ENCODE results near the gene REEP3.

Gene REEP3

DNA sequence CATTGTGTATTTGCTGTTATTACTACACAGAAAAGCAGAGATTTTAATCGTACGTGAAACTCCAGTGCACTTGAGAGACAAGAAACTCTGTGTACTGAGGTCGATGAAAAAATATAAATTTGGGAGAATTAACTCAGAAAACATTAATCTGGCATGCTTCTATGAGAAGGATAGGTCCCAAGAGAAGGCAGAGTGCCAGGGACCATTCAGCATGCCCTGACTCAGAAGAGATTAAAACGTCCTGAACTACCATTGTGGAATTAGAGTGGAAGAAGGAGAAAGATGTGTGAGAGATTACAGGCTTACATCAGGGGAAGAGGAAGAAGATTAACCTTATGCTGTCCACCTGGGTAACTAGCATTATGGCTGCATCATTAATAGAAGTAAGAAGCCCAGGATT lies 72.4 kb downstream of the REEP3 start:
- DNase-seq: no peak

DNA sequence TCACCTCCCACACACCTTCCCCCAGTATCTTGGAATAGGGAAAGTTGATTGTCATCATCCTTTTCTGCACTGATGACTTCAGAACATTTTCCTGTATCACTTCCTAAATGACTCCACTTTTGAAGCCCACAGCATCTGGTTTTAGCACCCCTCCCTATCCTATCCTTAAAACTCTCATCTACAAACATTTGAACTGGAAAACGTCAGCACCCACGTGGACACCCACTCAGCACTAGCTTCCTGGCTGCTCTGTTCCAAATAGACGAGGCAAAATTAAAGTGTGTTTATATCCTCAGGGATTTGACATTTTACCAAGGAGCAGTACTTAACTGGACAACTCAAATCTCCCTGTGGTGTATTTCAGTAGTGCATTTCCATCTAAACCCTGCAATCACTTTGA lies 73.9 kb downstream of the REEP3 start:
- DNase-seq: no peak

DNA sequence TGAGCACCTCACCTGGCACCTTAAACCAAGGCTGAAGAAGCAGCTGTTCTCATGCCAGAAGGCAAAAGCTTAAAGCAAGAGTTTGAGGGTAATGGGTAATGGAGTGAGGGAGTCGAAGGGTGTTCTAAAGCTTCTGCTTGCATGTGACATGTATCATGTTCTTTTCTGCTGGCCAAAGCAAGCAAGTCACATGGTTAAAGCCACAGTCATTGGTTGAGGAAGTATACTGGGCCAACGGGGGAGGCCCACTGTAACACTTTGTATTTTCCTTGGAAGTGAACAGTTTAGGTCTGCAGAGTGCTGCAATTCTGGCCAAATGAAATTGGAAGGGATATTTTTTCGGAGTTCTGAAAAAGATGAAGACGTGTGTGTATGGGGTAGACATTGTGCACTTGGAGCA lies 75.7 kb downstream of the REEP3 start:
- DNase-seq: no peak

DNA sequence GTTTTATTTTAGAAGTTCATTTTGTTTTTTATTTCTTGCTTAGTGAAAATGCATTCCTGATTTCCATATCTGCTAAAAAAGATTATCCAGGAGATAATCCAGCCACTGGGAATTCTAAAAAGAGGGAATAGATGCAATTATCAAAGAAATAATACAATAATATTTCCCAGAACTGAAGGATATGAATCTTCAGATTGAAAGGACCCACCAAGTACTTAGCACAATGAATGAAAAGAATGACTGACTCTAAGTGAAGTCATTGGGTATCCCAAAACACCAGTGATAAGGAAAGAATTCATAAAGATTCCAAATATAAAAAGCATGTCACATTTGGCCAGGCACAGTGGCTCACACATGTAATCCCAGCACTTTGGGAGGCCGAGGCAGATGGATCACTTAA lies 79.3 kb downstream of the REEP3 start:
- no peak for DNase-seq

DNA sequence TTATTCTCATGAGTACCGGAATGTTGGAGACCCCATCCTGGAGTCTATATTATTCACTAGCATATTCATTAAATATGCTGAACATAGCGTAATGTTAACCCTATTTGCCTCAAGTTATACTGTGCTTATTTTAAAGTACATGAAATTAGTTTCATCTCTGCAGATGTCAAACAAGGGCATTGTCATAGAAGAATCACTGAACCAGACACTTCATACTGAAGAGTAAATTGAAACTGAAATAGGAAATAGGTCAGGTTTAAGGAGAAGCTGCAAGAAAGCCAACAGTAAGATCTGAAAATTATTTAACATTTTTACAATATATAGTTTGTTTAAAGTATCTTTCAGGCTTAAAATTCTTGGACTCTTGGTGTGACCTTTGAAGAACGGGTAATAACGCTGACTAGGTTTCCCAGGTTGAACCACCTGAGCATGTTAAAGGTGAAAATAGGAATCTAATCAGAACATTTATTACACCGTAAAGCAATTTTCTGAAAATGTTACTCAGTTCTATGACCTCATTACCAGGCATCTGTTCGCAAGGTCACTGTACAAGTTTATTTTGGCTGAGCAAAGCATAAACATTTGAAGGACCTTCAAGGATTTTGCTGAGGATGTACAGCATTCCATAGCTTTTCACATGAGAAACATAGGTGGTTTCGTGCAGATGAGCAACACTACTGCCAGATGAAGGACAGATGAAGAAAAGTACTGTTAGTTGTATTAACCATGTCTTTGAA lies 82.7 kb downstream of the REEP3 start:
- DNase-seq: no peak

DNA sequence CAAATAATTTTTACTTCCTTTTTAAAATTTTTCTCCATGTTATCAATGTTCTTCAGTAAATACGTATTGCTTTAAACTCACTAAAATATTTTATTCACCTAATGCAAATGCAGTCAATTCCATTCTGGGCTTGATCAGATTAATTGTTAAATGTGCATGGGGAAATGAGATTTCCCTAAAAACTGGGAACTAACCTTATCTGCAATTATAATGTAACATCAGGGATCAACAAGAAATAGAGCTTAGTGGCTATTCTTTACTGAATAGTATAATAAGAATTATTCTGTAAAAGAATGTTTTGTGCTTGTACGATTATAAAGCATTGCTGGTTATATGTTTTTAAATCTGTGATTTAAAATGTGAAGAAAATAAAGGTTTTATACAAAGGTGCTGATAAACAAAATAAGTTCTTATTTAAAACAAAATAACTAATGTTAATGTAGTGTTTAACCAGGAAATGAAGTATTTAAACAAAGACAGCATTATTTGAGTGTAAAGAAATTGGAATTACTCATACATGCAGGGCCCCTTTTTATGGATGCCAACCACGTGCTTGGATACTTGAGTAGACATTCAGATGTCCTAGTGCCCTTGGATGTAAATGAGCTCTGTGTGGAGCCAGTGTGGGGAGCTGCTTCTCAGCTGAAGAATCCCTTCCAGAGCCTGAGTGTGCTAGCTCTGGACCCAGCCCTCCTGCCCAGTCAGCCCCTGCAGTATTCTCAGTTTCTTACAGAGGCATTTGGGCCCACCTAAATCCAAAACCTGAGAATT lies 84.2 kb downstream of the REEP3 start:
- no peak for DNase-seq

DNA sequence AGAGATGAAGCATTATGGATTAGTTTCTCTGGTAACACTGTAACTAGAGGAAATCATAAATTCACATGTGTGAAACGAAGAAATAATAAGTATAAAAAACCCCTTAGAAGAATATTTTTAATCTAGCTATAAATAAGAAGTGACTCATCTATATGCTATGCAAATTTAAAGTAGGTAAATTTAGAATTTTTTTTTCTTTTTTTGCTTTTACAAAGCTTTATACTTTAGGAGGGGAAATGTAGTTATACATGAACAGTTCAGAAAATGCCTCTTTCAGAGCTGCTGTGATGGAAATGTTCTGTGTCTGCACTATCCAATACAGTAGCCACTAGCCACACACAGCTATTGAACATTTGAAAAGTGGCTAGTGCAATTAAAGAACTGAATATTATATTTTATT lies 87.3 kb downstream of the REEP3 start:
- no peak for DNase-seq

DNA sequence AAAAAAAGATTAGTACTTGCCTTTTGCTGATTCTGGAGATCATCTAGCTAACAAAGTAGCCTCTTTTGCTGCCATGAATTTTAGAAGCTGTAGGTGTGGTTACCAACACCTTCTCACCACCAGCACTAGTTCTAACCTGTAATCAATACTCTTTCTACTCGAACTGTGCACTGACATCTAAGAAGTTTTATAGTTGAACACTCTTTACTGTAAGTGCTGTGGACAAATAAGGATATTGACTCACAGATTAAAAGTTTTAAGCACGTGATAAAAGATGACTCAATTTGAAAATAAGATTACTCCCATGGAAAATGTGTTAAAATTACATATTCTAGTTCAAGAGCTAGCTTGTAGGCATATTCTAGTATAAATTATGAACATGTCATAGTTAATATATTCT lies 89.9 kb downstream of the REEP3 start:
- DNase-seq: no peak

DNA sequence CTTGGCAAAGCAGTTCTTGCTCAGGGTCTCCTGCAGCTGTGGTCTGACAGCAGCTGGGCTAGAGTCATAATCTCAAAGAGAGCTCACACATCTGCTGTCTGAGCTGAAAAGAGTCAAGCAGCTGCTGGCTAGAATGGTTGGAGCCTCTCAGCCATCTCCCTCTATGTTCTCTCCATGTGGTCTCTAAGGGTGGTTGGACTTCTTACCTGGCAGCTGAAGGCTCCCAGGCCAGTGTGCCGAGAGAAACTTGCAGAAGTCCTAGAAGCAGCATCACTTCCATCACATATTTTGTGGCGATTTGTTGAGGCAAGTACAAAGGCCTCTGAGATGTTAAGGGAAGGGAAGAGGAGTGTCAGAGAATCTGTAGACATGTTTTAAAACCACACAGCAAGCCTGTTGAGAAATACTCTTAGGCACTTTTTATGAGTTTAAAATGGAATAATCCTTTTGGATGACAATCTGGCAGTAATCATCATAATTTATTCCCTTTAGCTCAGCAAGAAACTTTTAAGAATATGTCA lies 93.2 kb downstream of the REEP3 start:
- no peak for DNase-seq

DNA sequence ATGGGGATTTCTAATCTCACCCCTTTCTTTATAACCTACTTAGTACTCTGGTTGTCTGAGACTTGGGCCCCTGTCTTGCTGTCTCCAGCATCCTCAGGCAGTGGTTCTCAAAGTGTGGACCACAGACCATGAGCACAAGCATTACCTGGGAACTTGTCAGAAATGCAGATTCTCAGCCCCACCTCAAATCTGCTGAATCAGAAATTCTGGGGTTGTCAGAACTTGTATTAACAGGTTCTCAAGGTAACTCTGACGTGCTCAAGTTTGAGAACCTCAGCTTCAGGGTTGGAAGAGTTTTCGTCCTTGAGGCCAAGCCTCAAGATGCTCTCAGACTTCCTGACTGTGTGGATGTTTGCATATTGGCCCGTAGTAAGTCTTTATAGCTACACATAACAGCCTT lies 97.4 kb downstream of the REEP3 start:
- no peak for DNase-seq

DNA sequence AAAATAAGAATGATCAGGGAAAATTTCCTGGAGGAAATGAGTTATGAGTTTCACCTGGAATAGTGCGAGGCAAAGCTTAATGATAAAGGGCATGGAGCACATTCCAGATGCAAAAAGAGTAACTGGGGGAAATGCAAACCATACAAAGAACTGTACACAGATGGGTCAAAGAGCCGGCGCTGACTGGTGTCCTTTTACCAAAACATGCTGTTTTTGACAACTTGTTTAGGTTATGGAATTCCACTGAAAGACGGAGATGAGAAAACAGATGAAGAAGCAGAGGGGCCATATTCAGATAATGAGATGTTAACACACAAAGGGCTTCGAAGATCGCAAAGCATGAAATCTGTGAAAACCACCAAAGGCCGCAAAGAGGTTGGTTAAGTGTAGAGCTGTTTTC lies 98.2 kb downstream of the REEP3 start:
- no peak for DNase-seq

DNA sequence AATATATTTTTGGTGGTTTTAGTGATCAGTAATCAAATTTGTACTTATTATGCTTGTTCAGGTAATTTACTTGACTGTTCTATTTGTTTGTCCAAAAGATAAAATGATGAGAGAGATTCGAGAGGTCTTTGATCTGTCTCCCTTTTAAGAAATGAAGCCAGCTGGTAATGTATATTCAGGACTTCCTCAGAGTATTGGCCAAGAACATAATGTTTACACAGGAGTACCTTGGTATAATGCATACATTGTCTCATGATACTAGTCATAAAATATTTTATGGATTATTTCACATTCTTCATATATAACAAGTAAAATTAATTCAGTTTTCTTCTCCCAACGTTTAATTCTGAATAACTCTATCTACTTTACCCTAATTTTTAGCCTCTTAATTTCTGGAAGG lies 100.9 kb downstream of the REEP3 start:
- DNase-seq: no peak

DNA sequence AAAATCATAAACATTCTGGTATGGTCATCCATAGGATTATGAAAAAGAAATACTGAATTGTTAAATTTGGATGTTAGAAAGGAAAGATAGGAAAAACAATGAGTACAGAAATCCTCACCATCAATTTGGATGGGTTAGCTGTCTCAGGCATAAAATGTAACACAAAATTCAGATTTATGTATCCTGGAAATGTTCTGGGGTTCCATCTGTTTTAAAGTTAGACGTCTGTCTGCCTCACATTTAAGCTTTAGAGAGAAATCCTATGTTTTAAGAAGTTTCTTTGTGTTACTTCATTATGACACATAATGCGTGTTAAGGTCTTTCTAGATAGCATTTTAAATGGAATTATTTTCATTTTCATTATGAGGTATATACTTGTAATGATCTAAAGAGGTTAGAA lies 103.5 kb downstream of the REEP3 start:
- no peak for DNase-seq

DNA sequence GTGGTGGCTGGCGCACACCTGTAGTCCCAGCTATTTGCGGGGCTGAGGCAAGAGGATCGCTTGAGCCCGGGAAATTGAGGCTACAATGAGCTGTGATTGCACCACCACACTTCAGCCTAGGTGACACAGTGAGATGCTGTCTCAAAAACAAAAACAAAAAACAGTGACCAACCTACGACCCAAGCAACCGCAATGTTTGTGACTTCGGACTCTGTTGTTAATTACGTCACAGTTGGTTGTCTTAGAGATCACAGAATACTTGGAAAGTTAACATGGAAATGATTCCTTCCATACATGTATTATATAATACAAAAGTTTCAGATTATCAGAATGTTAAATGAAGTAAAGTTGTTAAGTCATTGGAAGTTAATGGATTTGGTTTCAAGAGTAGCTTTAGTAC lies 106.2 kb downstream of the REEP3 start:
- no peak for DNase-seq

DNA sequence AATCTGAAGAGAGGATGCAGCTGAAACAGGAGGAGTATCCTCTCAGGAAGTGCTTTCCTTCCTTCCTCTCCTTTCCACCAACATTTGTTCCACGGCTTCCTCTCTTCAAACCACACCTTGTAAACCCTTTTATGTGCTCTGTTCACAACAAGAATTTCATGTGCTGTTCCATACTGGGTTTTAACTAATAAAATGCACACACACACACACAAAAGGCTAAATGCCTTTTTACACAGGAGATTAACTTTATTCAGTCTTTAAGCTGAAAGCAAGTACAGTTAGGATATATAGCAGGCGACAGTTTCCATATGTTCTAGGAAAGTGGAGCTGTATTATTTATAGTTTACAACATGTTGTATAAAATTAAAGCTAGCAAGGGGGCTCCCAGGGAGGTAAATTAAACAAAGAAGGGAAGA lies 106.7 kb downstream of the REEP3 start:
- DNase-seq: no peak

DNA sequence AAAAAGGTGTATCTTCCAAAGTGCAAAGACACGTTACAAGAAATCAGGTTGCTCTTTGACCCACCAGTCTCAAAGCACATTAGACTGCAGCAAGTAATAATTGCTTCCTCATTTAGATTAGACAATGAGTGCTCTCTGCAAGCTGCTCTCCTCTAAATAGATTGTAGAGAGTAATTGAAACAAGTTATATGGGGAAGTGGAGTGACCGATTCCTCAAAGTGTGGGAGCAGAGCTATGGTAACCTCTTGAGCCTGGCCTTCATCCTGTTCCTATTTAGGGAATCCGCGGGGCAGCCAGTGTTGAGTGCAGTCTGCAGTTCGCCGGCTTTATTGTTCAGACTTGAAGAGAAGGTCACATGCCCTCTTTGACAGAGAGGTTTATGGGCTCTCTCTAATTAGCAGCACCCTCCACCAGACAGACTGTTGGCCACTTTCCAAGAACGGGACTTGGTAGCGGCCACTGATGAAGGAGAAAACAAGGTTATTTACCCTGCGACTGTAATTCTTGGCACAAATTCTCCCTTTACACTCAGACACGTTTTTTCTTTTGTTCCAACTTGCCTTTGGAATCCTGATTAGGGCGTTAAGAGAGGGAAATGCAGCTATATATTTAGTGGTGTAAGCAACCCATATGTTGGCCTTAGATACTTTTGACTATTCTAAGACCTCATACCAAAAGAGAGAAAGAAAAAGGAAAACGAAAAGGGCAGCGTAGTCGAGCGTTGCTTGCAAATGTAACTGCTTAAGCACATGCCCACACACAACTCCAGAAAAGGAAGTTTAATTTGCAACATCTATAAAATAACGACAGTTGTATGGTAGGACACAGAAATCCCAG lies 107.5 kb downstream of the REEP3 start:
- no peak for DNase-seq

DNA sequence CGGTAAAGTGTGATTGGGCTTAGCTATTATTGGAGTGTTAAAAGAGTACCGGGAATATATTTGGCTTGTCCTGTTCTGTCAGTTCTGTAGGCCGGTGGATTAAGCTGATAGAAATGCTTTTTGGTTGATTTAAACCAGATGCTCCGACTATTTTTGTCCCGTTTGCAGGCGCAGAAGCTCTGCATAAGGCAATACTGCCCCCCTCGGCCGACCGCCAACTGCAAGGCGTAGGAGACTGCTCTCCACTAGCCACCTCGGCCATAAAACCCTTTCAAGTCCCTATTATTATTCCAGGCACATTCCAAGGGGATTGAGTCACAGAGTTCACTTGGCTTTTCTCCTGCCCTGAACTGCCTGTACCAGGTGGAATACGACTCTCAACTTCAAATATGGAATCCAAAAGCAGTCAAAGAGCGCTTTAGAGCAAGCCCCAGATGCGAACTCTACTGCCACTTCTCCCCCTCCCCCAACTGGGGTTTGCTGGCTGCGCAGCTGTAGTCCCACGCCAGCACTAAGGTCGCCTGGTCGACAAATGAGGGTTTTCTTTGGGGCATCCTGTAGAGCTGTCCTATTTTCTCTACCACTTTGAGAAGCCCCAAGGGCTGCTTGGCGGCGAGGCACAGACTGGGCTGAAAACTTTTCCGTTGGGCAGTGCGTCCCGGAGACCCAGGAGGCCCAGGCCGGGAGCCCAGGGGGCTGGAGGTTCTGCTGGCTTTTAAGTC lies 108.3 kb downstream of the REEP3 start:
- DNase-seq: peak; percentile 96

DNA sequence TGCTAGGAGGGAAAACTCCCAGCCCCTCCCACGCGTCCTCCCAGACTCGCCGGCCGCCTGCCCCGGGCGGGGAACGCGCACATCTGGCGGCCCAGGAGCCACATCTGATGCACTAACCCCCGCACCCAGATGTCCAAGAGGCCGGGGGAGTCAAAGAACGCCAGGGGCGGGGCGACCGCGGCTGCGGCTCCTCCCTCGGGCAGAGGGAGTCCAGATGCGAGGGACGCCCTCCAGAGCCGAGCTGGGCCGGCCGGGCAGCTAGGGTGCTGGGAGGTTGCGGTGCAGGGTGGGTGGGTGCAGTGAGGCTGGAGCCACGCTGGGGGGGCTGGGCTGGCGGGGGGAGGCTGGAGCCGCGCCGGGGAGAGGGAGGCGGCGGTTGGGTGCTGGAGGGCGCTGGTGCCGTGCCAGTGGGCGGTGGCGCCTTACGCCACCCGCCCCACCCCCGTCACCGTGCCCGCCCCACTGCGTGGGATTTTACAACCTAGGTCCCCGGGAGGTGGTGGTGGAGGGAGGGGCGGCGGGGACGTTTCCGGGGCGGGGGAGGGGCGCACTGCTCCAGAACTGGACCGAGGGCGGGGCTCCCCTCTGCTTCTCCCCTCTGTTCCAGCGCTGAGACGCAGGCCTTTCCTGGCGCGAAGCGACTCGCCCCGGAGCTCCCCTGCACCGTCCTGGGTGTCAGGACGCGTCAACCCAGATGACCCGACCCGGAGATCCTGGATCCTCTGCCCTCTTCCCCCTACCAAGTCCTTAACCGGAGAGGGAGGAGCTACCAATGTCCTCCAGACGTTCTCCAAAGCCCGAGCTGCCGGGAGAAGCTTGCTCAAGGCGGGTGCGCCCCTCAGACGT lies 109.1 kb downstream of the REEP3 start:
- DNase-seq: peak; percentile 77

DNA sequence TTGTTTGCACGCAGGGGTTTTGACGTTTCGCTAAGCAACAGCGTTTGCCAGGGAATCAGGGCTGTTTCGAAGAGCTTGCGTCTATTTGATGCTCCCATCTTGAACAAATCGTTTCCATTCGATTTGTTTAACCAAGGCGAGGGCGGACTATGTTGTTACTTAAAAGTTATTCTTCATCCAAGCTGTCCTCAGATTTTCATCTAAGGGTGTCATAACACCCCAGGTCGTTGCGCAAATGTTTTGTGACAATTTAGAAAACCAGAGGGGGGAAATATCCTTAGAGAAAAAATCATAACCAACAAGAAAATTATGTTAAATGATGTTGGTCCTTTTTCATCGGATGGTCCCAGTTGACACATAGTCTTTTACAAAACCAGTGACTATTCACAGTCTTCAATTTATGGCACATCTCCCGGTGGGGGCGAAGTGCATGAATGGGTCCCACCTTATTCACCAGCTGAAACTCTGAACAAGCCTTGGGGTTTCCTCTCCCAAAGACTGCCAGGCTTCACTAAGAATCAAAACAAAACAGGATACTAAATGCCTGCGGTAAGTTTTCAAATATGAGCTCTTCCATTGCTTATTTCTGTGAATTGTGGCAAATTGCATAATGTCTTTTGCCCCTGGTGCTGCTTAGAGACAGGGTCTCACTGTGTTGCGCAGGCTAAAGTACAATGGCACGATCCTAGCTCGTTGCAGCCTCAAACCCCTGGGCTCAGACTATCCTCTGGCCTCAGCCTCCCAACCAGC lies 109.9 kb downstream of the REEP3 start:
- no peak for DNase-seq

DNA sequence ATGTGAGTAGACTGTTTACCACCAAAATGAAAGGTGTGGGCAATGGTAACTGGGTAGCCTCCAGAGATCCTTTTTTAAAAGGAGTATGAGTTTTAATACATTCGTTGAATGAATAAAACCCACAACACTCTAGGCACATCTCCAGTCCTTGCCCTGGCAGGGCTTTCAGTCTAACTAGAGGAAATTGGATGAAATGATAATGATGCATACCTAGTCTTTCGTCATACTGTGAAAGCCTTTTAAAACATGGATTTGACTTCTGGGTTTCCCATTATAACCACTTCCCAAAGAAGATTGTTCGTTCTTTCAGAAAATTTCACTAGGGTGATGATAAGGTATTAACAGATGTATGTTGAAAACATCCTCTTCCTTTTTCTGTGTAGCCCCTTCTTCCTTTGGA lies 110.8 kb downstream of the REEP3 start:
- DNase-seq: no peak
